Ishikawa (cell line): Measurements from ENCODE around the gene TRAK2.

Experiments
- CREB1 ChIP-seq: IDR thresholded peaks from 2 replicates; pipeline ENCODE4 v1.6.1; 2012; ENCODE audit warnings: low read depth
- EGR1 ChIP-seq: IDR thresholded peaks from 2 replicates; pipeline ENCODE4 v1.6.1; 2012
- EP300 ChIP-seq: IDR thresholded peaks from 2 replicates; pipeline ENCODE4 v1.6.1; 2012; ENCODE audit warnings: borderline replicate concordance
- MAX ChIP-seq: IDR thresholded peaks from 2 replicates; pipeline ENCODE4 v1.6.1; 2012
- NFIC ChIP-seq: IDR thresholded peaks from 2 replicates; pipeline ENCODE4 v1.6.1; 2012
- RAD21 ChIP-seq: IDR thresholded peaks from 2 replicates; pipeline ENCODE4 v1.6.1; 2012; ENCODE audit warnings: low read depth
- TAF1 ChIP-seq: IDR thresholded peaks from 2 replicates; pipeline ENCODE4 v1.6.1; 2012; ENCODE audit warnings: low read depth, mild to moderate bottlenecking
- YY1 ChIP-seq: IDR thresholded peaks from 2 replicates; pipeline ENCODE4 v1.6.1; 2012; ENCODE audit warnings: low read depth

GRCh38 chr2:201350879-201351278 is 100.4 kb downstream of the TRAK2 start:
- TF ChIP-seq RAD21 (no peak), TAF1 (no peak), EP300 (no peak), NFIC (no peak), CREB1 (no peak), YY1 (no peak), EGR1 (no peak), MAX (no peak)
